Uterus (tissue), 4 donors: ENCODE measurements around the gene LTF. TPM values are rescaled to one million over a fixed set of nuclear protein-coding genes. Genes with fewer than 3 reads are reported as not detected.

Source experiments
- DNase-seq, 2 donors: peaks; one replicate each; pipeline ENCODE4 v3.0.0-alpha.2; 2019 to 2020
- H3K27ac ChIP-seq, 2 donors: fragments of 200-600 bp; sonication (generic); 1 replicate in 1 of 2; 2 replicates in 1 of 2; pipeline ENCODE4 v1.5.1; 2016 to 2018
- H3K27me3 ChIP-seq, 2 donors: fragments of 200-600 bp; sonication (generic); one replicate each; pipeline ENCODE4 v1.5.1; 2018 to 2019; ENCODE audit warnings: control low read depth in 1 of 2
- H3K36me3 ChIP-seq, 2 donors: fragments of 200-600 bp; sonication (generic); one replicate each; pipeline ENCODE4 v1.5.1; 2019; ENCODE audit warnings: control low read depth in 1 of 2
- H3K4me1 ChIP-seq, 2 donors: fragments of 200-600 bp; sonication (generic); one replicate each; pipeline ENCODE4 v1.5.1; 2018 to 2019; ENCODE audit warnings: control low read depth in 1 of 2
- H3K4me3 ChIP-seq, 2 donors: fragments of 200-600 bp; sonication (generic); 1 replicate in 1 of 2; 2 replicates in 1 of 2; pipeline ENCODE4 v1.5.1; 2018 to 2019; ENCODE audit warnings: mild to moderate bottlenecking in 1 of 2
- H3K9me3 ChIP-seq, 2 donors: fragments of 200-600 bp; sonication (generic); one replicate each; pipeline ENCODE4 v1.5.1; 2019; ENCODE audit warnings: control low read depth in 1 of 2
- POLR2A ChIP-seq, 2 donors: fragments of 450-650 bp; IDR thresholded peaks; one replicate each; pipeline ENCODE4 v1.6.1; 2016; ENCODE audit warnings: antibody characterized with exemption in 2 of 2, mild to moderate bottlenecking in 1 of 2, moderate library complexity in 1 of 2
- intact Hi-C: fragments of 100-400 bp; cut with DNase I; formaldehyde crosslinking; loops from one replicate; pipeline ENCODE4 v1.15.1; 2023; ENCODE audit warnings: low total_unique reads
- total RNA-seq, 4 donors: library from RNA; depleted of rRNA in 3 of 4; stranded (reverse); fragments of >200 nt in 3 of 4; gene quantifications; one replicate each; pipeline versions ENCODE4 v1.1.0 to v1.2.4, GENCODE V29; 2014 to 2023
- TF ChIP-seq, protein P1 (sequence below), 4 experiments: fragments of 200-600 bp in 2 of 4; fragments of 450-650 bp in 2 of 4; sonication (generic) in 2 of 4; IDR thresholded peaks; one replicate each; pipeline ENCODE4 v1.5.1; 2016 to 2019; ENCODE audit warnings: antibody characterized with exemption in 4 of 4, mild to moderate bottlenecking in 2 of 4, moderate library complexity in 1 of 4
- donor health status: DM: yes; HTN: yes; CAD: no.

The LTF gene
- total RNA-seq, 4 donors from 2014 or later, result 0.59 to 9.0 (median 2.8) TPM

DNA sequence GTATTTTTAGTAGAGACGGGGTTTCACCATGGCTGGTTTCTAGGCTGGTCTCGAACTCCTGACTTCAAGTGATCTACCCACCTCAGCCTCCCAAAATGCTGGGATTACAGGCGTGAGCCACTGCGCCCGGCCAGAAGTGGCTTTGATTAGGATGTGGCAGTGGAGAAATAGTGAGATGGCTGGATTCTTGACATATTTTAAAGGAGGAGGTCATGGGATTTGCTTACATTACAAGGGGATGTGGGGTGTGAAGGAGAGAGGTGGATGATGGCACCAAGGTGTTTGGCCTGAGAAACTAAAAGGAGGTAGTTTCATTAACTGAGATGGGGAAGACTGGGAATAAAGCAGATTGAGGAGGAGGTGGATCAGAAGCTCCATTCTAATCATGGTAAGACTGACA, 15.0 kb upstream of the LTF start:
- intact Hi-C loops, result loop anchor here (10.0 kb wide), 1 partner anchor 155 kb away; no protein-coding TSS in a partner anchor
- TF ChIP-seq, protein P1, sequence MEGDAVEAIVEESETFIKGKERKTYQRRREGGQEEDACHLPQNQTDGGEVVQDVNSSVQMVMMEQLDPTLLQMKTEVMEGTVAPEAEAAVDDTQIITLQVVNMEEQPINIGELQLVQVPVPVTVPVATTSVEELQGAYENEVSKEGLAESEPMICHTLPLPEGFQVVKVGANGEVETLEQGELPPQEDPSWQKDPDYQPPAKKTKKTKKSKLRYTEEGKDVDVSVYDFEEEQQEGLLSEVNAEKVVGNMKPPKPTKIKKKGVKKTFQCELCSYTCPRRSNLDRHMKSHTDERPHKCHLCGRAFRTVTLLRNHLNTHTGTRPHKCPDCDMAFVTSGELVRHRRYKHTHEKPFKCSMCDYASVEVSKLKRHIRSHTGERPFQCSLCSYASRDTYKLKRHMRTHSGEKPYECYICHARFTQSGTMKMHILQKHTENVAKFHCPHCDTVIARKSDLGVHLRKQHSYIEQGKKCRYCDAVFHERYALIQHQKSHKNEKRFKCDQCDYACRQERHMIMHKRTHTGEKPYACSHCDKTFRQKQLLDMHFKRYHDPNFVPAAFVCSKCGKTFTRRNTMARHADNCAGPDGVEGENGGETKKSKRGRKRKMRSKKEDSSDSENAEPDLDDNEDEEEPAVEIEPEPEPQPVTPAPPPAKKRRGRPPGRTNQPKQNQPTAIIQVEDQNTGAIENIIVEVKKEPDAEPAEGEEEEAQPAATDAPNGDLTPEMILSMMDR (IDR thresholded peaks at IDR 0.05), result no peak
- no peak for TF ChIP-seq POLR2A (IDR thresholded peaks at IDR 0.05)
- H3K27me3 ChIP-seq, result no peaks in the 10 kb centered on the region

DNA sequence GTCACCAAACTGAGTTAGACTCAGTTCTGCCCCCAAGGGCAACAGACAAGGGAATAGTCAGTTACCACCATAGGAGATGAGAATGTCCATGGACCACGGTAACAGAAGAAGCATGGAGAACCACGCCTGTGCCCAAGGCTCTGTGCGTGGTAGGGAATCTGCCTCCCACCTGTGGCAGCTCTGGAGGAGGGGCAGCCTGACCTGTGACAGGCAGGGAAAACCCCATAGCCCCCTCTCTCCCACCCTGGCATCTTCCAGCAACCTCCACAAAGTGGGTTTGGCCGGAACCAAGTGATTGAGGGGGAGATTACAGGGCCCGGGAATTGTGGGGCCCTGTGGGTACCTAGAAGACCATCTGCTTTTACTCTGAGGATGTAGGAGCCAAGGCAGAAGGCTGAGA, 14.3 kb upstream of the LTF start:
- H3K4me1 ChIP-seq, result no peaks in the 10 kb centered on the region
- H3K27ac ChIP-seq, result no peak overlapping the region
- no peaks in the 10 kb centered on the region for H3K36me3 ChIP-seq
- TF ChIP-seq, protein P1 (IDR thresholded peaks at IDR 0.05), result no peak
- H3K9me3 ChIP-seq, result no peaks in the 10 kb centered on the region
- DNase-seq, result no peak
- no peak overlapping the region for H3K4me3 ChIP-seq
- intact Hi-C loops, result no loop called here
- H3K27me3 ChIP-seq, result no peaks in the 10 kb centered on the region

More for the DNA sequence above, 15.0 kb upstream of the LTF start:
- Histone ChIP-seq H3K36me3 (no peaks in the 10 kb centered on the region), H3K27ac (no peak overlapping the region), H3K9me3 (no peaks in the 10 kb centered on the region), H3K4me3 (no peak overlapping the region), H3K4me1 (no peaks in the 10 kb centered on the region)
- DNase-seq, result no peak

DNA sequence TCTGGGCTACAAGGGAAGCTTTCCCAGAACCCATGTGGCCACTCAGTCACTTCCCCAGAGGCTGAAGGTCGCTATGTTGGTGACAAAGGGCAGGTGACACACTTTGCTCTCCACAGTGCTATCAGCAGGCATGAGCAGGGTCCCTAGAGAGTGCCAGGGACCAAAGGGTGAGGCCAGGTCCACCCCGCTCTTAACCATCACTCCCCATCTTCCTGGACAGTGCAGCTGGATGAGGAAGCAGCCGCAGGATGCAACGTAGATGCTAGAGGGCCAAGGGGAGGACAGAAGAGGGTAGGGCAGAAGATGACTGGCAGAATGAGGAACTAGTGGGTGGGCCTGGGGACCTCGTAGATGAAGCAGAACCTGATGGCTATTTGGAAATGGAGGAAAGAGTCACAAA, 13.6 kb upstream of the LTF start:
- H3K9me3 ChIP-seq, result no peaks in the 10 kb centered on the region
- no peaks in the 10 kb centered on the region for H3K27me3 ChIP-seq
- intact Hi-C loops, result no loop called here
- no peak for DNase-seq
- TF ChIP-seq POLR2A (IDR thresholded peaks at IDR 0.05), result no peak
- TF ChIP-seq, protein P1 (IDR thresholded peaks at IDR 0.05), result no peak
- H3K36me3 ChIP-seq, result no peaks in the 10 kb centered on the region
- H3K27ac ChIP-seq, result no peak overlapping the region
- no peak overlapping the region for H3K4me3 ChIP-seq
- no peaks in the 10 kb centered on the region for H3K4me1 ChIP-seq

DNA sequence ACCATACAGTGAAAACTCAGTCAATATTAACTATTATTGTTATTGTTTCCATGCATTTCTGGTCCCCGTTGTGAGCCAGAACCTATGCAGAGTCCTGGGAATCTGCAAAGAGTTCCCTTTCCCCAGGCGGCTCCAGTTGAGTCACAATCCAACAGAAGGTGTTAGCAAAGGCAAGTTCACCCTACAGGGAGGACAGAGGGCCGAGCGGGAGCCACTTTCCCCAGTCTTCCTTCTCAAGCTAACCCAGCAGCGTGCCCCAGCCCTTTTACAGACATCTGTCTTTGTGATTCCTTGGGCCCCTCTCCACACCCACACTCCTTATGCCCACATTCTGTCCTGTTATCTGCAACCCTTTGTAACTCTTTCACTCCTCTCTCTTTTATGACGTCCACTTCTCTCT, 13.1 kb upstream of the LTF start:
- no peaks in the 10 kb centered on the region for H3K27me3 ChIP-seq
- no peaks in the 10 kb centered on the region for H3K36me3 ChIP-seq
- TF ChIP-seq, protein P1 (IDR thresholded peaks at IDR 0.05), result no peak
- TF ChIP-seq POLR2A (IDR thresholded peaks at IDR 0.05), result no peak
- no peaks in the 10 kb centered on the region for H3K4me1 ChIP-seq
- no peak overlapping the region for H3K4me3 ChIP-seq
- no peak for DNase-seq
- intact Hi-C loops, result no loop called here
- no peaks in the 10 kb centered on the region for H3K9me3 ChIP-seq
- no peak overlapping the region for H3K27ac ChIP-seq

DNA sequence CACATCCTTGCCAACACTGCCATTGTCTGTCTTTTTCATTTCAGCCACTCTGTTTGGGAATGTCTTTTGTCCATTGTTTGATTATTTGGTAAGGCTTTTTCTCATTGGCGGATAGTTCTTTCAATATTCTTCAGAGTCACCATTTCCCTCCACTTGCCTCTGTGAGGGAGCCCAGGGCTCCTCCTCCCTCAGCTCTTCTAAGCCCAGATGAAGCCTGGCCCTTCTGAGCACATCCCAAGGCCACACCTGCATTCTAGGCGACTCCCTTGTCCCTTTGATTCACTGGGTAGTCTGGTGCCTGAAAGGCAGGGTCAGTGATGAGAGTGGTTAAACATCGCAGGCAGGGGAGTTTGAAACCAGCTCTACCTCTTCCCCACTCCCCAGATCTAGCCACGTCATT, 12.4 kb upstream of the LTF start:
- H3K4me3 ChIP-seq, result no peak overlapping the region
- H3K4me1 ChIP-seq, result no peaks in the 10 kb centered on the region
- intact Hi-C loops, result no loop called here
- no peaks in the 10 kb centered on the region for H3K36me3 ChIP-seq
- H3K27me3 ChIP-seq, result no peaks in the 10 kb centered on the region
- DNase-seq, result no peak
- TF ChIP-seq, protein P1 (IDR thresholded peaks at IDR 0.05), result no peak
- no peak for TF ChIP-seq POLR2A (IDR thresholded peaks at IDR 0.05)
- H3K27ac ChIP-seq, result no peak overlapping the region
- H3K9me3 ChIP-seq, result no peaks in the 10 kb centered on the region
